Keratinocyte (primary cell): ENCODE measurements around the gene SEC61G.

Experiments used
- CTCF ChIP-seq, 3 experiments: IDR thresholded peaks in 1 of 3; conservative IDR thresholded peaks in 1 of 3; optimal IDR thresholded peaks in 1 of 3; 2 replicates in 2 of 3; 3 replicates in 1 of 3; pipeline versions ENCODE3 to v1.5.1; 2011; ENCODE audit warnings: low read length in 3 of 3, mild to moderate bottlenecking in 3 of 3, moderate library complexity in 2 of 3, control low read depth in 1 of 3, inconsistent platforms in 1 of 3; ENCODE audit not compliant: insufficient read depth in 2 of 3; ENCODE audit errors: extremely low read depth in 1 of 3
- EZH2 ChIP-seq: IDR thresholded peaks from one replicate; pipeline ENCODE4 v1.6.1; 2012; ENCODE audit warnings: inconsistent platforms, mild to moderate bottlenecking, low read length, moderate library complexity

- no peak for TF ChIP-seq CTCF (optimal IDR thresholded peaks at IDR 0.05 in 1 of 3, IDR thresholded peaks at IDR 0.05 in 1 of 3, conservative IDR thresholded peaks at IDR 0.05 in 1 of 3; ENCODE audit: extremely low read depth in 1 of 3, insufficient read depth in 2 of 3, low read length in 3 of 3)
- no peak for TF ChIP-seq EZH2
These were observed 40.8 kb upstream of the SEC61G start for GRCh38 chr7:54799792-54800191.
